WI38 (cell line): Measurements from ENCODE around the gene CERKL.

Experiments used
- H3K4me3 ChIP-seq: 2 replicates; pipeline ENCODE4 v1.5.1; 2011; ENCODE audit warnings: low read depth, mild to moderate bottlenecking, control low read depth, low read length
- TF ChIP-seq, protein P1 (sequence below): IDR thresholded peaks from 2 replicates; pipeline ENCODE4 v1.5.1; 2012; ENCODE audit warnings: low read depth, mild to moderate bottlenecking, control low read depth, low read length

The CERKL gene

DNA sequence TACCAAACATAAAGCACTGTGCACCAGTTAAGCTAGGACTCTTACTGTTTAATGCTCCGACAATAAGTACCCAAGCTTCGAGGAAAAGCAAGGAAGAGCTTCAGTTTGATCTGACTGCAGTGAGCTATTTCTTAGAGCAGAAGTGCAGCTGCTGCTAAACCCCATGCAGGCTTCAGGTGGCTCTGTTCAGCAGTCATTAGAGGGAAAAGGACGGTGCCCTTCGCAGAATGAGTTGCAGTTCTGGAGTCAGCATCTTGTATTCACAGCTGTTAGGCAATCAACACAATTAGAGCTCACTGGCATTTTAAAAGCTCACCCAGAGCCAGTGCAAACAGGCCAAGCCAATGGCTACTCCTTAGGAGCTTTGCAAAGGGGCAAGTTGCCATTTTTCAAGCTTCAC is 1.5 kb upstream of the CERKL start:
- TF ChIP-seq, protein P1, sequence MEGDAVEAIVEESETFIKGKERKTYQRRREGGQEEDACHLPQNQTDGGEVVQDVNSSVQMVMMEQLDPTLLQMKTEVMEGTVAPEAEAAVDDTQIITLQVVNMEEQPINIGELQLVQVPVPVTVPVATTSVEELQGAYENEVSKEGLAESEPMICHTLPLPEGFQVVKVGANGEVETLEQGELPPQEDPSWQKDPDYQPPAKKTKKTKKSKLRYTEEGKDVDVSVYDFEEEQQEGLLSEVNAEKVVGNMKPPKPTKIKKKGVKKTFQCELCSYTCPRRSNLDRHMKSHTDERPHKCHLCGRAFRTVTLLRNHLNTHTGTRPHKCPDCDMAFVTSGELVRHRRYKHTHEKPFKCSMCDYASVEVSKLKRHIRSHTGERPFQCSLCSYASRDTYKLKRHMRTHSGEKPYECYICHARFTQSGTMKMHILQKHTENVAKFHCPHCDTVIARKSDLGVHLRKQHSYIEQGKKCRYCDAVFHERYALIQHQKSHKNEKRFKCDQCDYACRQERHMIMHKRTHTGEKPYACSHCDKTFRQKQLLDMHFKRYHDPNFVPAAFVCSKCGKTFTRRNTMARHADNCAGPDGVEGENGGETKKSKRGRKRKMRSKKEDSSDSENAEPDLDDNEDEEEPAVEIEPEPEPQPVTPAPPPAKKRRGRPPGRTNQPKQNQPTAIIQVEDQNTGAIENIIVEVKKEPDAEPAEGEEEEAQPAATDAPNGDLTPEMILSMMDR = no peak
- no peak overlapping the region for H3K4me3 ChIP-seq

GRCh38 chr2:181657379-181657778 is 474 bp upstream of the CERKL start:
- no peak overlapping the region; the same call in 1 of the 2 replicates for H3K4me3 ChIP-seq
- TF ChIP-seq, protein P1 = no peak

- H3K4me3 ChIP-seq = no peak overlapping the region
- TF ChIP-seq, protein P1 = no peak
Observed at GRCh38 chr2:181655519-181655918, 1.4 kb downstream of the CERKL start.

- no peak overlapping the region for H3K4me3 ChIP-seq
- TF ChIP-seq, protein P1 = no peak
Observed at GRCh38 chr2:181649436-181649979, 7.4 kb downstream of the CERKL start.

DNA sequence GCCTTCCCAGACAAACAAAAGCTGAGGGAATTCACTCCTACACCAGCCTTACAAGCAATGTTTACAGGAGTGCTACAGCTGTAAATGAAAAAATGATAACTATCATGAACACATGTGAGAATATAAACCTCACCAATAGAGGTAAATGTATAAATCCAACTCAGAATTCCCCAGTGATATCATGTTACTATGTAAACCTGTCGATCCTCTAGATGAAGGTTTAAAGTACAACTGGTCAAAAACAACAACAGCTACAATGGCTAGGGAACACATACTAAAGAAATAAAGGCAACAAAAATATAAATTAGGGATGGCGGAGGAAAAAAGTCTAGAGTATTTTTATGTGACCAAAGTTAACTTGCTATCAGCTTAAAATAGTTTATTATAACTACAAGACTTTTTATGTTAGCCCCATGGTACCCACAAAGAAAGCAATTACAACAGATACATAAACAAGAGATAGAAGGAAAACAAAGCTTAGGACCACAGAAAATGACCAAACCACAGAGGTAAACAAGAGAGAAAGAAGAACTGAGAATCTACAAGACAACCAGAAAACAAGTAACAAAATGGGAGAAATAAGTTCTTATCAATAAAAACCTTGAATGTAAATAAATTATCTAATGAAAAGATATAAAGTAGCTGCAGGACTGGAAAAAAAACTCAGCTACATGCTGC is 8.3 kb downstream of the CERKL start:
- TF ChIP-seq, protein P1 = no peak
- H3K4me3 ChIP-seq = no peak overlapping the region

GRCh38 chr2:181646415-181646987 is 10.4 kb downstream of the CERKL start:
- TF ChIP-seq, protein P1 = no peak
- no peak overlapping the region for H3K4me3 ChIP-seq

- no peak overlapping the region for H3K4me3 ChIP-seq
- TF ChIP-seq, protein P1 = no peak
Observed at GRCh38 chr2:181643151-181643550, 13.8 kb downstream of the CERKL start.
